PC-9 (cell line): ENCODE results near the gene OSBPL2. TPM values are rescaled to one million over a fixed set of nuclear protein-coding genes. Genes with fewer than 3 reads are reported as not detected.
A peak's percentile ranks its signal among the peaks of the same experiment; 100 is the strongest.

Source experiments
- BruUV-seq: library from RNA; stranded (reverse); fragments of 400-500 nt; replicated peaks from 2 replicates; lab custom pipeline; 2021; lab: Mats Ljungman, UMichigan
- CTCF ChIA-PET: fragments of 300-600 bp; sonication (Branson Sonifier 250); formaldehyde crosslinking; loops from one replicate; lab custom pipeline; 2022; ENCODE audit warnings: antibody characterized with exemption; lab: Charles Lee
- POLR2A ChIA-PET: fragments of 300-600 bp; sonication (Branson Sonifier 250); formaldehyde crosslinking; loops from one replicate; lab custom pipeline; 2022; ENCODE audit warnings: antibody characterized with exemption; ENCODE audit not compliant: unreplicated experiment; lab: Charles Lee
- DNase-seq, 2 experiments: peaks; one replicate each; pipeline versions ENCODE4 v3.0.0 to v3.0.0-alpha.2; 2015 to 2022; ENCODE audit warnings: mixed read lengths in 1 of 2
- H2AFZ ChIP-seq: fragments of 200-600 bp; sonication (generic); 2 replicates; pipeline ENCODE4 v1.8.1; 2017; ENCODE audit warnings: antibody characterized with exemption
- H3F3A ChIP-seq: fragments of 200-600 bp; sonication (generic); 2 replicates; pipeline ENCODE4 v1.8.1; 2017; ENCODE audit warnings: antibody characterized with exemption, mild to moderate bottlenecking, low read depth; ENCODE audit not compliant: insufficient read depth
- H3K27ac ChIP-seq: fragments of 200-600 bp; sonication (generic); 2 replicates; pipeline ENCODE4 v1.6.1; 2016; ENCODE audit warnings: mixed run types
- H3K27me3 ChIP-seq: fragments of 200-600 bp; sonication (generic); 2 replicates; pipeline ENCODE4 v1.6.1; 2016; ENCODE audit warnings: low read depth, mixed run types; ENCODE audit not compliant: insufficient read depth
- H3K36me3 ChIP-seq: fragments of 200-600 bp; sonication (generic); 2 replicates; pipeline ENCODE4 v1.6.1; 2016; ENCODE audit warnings: low read depth, mixed run types
- H3K4me1 ChIP-seq: fragments of 200-600 bp; sonication (generic); replicated peaks from 2 replicates; pipeline ENCODE4 v1.6.1; 2016; ENCODE audit warnings: mixed run types; ENCODE audit not compliant: insufficient read depth
- H3K4me2 ChIP-seq: fragments of 200-600 bp; sonication (generic); 2 replicates; pipeline ENCODE4 v1.6.1; 2017; ENCODE audit warnings: mixed run types
- H3K4me3 ChIP-seq: fragments of 200-600 bp; sonication (generic); 2 replicates; pipeline ENCODE4 v1.6.1; 2016; ENCODE audit warnings: mixed run types
- H3K79me2 ChIP-seq: fragments of 200-600 bp; sonication (generic); 2 replicates; pipeline ENCODE4 v1.6.1; 2017; ENCODE audit warnings: low read depth, mixed run types
- H3K9me2 ChIP-seq: fragments of 200-600 bp; sonication (generic); 2 replicates; pipeline ENCODE4 v1.8.1; 2017; ENCODE audit warnings: mild to moderate bottlenecking; ENCODE audit not compliant: insufficient read depth
- H3K9me3 ChIP-seq: fragments of 200-600 bp; sonication (generic); 2 replicates; pipeline ENCODE4 v1.8.1; 2016; ENCODE audit warnings: low read depth; ENCODE audit not compliant: insufficient read depth
- H4K20me1 ChIP-seq: fragments of 200-600 bp; sonication (generic); 2 replicates; pipeline ENCODE4 v1.8.1; 2017; ENCODE audit not compliant: insufficient read depth
- EZH2 ChIP-seq: fragments of 200-600 bp; sonication (generic); IDR thresholded peaks from 2 replicates; pipeline ENCODE4 v1.8.0; 2017; ENCODE audit warnings: antibody characterized with exemption, low read depth
- intact Hi-C: fragments of 100-400 bp; cut with micrococcal nuclease; formaldehyde crosslinking; loops from one replicate; pipeline ENCODE4 v1.10.0; 2022; ENCODE audit not compliant: unreplicated experiment
- total RNA-seq: library from RNA; stranded (reverse); gene quantifications from 2 replicates; pipeline ENCODE4 v1.2.3, GENCODE V29; 2021
- TF ChIP-seq, protein P1 (sequence below): fragments of 200-600 bp; sonication (generic); conservative IDR thresholded peaks from 2 replicates; pipeline ENCODE4 v1.6.1; 2017; ENCODE audit warnings: mixed run types, antibody characterized with exemption, mild to moderate bottlenecking, moderate library complexity

OSBPL2 gene
- total RNA-seq, 1 experiment from 2014 or later: 84.8 TPM

GRCh38 chr20:62236766-62237513 is 1.4 kb upstream of the OSBPL2 start:
- no peak overlapping the region for H3K4me2 ChIP-seq
- peaks cover 15% of the 10 kb centered on the region for H3F3A ChIP-seq
- H3K79me2 ChIP-seq: peaks cover 33% of the 10 kb centered on the region
- ChIA-PET CTCF (no interaction called here), POLR2A (no interaction called here)
- peaks cover 16% of the 10 kb centered on the region for H3K36me3 ChIP-seq
- DNase-seq: no peak
- no peak overlapping the region for H2AFZ ChIP-seq
- H4K20me1 ChIP-seq: peaks cover 30% of the 10 kb centered on the region
- intact Hi-C loops: no loop called here
- H3K9me2 ChIP-seq: no peaks in the 10 kb centered on the region
- no peak overlapping the region for H3K27ac ChIP-seq
- H3K4me3 ChIP-seq: no peak overlapping the region
- no peaks in the 10 kb centered on the region for H3K27me3 ChIP-seq
- TF ChIP-seq EZH2: no peak
- TF ChIP-seq, protein P1, sequence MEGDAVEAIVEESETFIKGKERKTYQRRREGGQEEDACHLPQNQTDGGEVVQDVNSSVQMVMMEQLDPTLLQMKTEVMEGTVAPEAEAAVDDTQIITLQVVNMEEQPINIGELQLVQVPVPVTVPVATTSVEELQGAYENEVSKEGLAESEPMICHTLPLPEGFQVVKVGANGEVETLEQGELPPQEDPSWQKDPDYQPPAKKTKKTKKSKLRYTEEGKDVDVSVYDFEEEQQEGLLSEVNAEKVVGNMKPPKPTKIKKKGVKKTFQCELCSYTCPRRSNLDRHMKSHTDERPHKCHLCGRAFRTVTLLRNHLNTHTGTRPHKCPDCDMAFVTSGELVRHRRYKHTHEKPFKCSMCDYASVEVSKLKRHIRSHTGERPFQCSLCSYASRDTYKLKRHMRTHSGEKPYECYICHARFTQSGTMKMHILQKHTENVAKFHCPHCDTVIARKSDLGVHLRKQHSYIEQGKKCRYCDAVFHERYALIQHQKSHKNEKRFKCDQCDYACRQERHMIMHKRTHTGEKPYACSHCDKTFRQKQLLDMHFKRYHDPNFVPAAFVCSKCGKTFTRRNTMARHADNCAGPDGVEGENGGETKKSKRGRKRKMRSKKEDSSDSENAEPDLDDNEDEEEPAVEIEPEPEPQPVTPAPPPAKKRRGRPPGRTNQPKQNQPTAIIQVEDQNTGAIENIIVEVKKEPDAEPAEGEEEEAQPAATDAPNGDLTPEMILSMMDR: no peak
- H3K4me1 ChIP-seq: peaks cover 47% of the 10 kb centered on the region
- H3K9me3 ChIP-seq: no peaks in the 10 kb centered on the region
- no TSS peak for BruUV-seq

DNA sequence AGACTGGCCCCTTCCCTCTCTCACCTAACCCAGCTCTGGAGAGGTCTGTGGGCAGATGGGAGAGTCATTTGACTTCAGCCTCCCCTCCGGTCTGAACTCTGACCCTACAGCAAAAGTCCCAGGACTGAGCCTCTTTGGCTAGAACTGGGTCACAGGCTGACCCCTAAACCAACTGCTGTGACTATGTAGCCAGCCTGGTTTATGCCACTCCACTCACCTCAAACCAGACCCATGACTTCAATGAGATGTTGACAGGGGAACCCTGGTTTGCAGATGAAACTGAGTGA is 864 bp upstream of the OSBPL2 start:
- peak overlapping the region; percentile 74 for H3K4me2 ChIP-seq
- intact Hi-C loops: no loop called here
- H2AFZ ChIP-seq: peak overlapping the region; percentile 40; the same call in 1 of the 2 replicates
- no peaks in the 10 kb centered on the region for H3K9me3 ChIP-seq
- no peaks in the 10 kb centered on the region for H3K27me3 ChIP-seq
- peaks cover 15% of the 10 kb centered on the region for H3F3A ChIP-seq
- ChIA-PET POLR2A (no interaction called here), CTCF (no interaction called here)
- peaks cover 21% of the 10 kb centered on the region for H3K36me3 ChIP-seq
- peaks cover 35% of the 10 kb centered on the region for H4K20me1 ChIP-seq
- no peak for DNase-seq
- H3K4me1 ChIP-seq: peaks cover 42% of the 10 kb centered on the region
- H3K9me2 ChIP-seq: no peaks in the 10 kb centered on the region
- TF ChIP-seq, protein P1: no peak
- TF ChIP-seq EZH2: no peak
- peak overlapping the region; percentile 17; the same call in 1 of the 2 replicates for H3K27ac ChIP-seq
- H3K79me2 ChIP-seq: peaks cover 38% of the 10 kb centered on the region
- H3K4me3 ChIP-seq: peak overlapping the region; percentile 16; the same call in 1 of the 2 replicates
- BruUV-seq: no TSS peak

DNA sequence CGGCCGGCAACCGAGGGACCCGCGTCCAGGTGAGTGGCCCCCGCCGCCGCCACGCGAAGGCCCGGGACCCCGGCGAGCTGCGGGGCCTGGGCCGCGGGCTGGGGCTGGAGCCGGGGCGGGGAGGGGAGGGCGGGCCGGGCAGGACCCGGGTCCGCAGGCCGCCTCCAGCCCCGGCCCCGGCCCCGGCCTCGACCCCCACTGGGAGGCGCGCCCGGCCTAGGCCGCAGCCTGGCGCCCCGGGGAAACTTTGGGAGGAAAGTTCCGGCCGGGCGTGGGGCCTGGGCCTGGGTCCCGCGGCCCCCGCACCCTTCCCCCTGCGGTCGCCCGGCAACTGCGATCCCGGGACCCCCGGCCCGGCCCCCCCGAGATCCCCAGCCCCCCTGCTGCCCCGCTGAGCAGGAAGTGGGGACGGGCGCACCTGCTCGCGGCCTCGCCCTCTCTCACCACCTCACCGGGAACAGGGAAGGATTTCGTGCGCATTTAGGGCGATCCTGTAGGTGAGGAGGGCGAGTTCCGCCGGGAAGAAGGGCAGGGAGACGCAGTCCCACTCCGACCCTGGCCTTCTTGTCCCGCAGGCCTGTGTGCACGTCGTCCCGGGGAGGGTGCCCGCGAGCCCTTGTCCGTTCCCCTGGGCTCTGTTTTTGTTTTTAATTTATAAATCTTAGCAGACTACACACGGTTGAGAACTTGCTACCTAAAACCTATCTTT is 402 bp downstream of the OSBPL2 start:
- peak overlapping the region; percentile 41 for H3K27ac ChIP-seq
- peak; percentile 46 to 51 for DNase-seq
- H2AFZ ChIP-seq: peak overlapping the region; percentile 40; the same call in 1 of the 2 replicates
- H3K4me3 ChIP-seq: peak overlapping the region; percentile 90
- TF ChIP-seq, protein P1: no peak
- no peak for TF ChIP-seq EZH2
- no peaks in the 10 kb centered on the region for H3K9me3 ChIP-seq
- no TSS peak for BruUV-seq
- no peaks in the 10 kb centered on the region for H3K9me2 ChIP-seq
- H3K27me3 ChIP-seq: no peaks in the 10 kb centered on the region
- peaks cover 15% of the 10 kb centered on the region for H3F3A ChIP-seq
- ChIA-PET CTCF (interaction anchor here (0.6 kb wide), 1 partner anchor 144 kb away, joined by 4 read pairs; no protein-coding TSS in a partner anchor), POLR2A (interaction anchor here (0.5 to 0.7 kb wide), 3 partner anchors 52 to 673 kb away, joined by 3 to 11 read pairs (median 4); partner anchors contain the start of gene LAMA5)
- H3K36me3 ChIP-seq: peaks cover 24% of the 10 kb centered on the region
- H3K4me1 ChIP-seq: peaks cover 30% of the 10 kb centered on the region
- peaks cover 50% of the 10 kb centered on the region for H3K79me2 ChIP-seq
- intact Hi-C loops: loop anchor here (1.0 to 2.0 kb wide), 4 partner anchors 28 to 128 kb away; partner anchors contain the start of genes LAMA5, MTG2, PSMA7 and SS18L1
- H4K20me1 ChIP-seq: peaks cover 48% of the 10 kb centered on the region
- peak overlapping the region; percentile 96 for H3K4me2 ChIP-seq
